ENCODE data around the gene ANKS4B. TPM values are rescaled to one million over a fixed set of nuclear protein-coding genes. Genes with fewer than 3 reads are reported as not detected.

ANKS4B gene
- total and polyA plus RNA-seq, 4 donors, result 0.11 TPM; not detected in 3

DNA sequence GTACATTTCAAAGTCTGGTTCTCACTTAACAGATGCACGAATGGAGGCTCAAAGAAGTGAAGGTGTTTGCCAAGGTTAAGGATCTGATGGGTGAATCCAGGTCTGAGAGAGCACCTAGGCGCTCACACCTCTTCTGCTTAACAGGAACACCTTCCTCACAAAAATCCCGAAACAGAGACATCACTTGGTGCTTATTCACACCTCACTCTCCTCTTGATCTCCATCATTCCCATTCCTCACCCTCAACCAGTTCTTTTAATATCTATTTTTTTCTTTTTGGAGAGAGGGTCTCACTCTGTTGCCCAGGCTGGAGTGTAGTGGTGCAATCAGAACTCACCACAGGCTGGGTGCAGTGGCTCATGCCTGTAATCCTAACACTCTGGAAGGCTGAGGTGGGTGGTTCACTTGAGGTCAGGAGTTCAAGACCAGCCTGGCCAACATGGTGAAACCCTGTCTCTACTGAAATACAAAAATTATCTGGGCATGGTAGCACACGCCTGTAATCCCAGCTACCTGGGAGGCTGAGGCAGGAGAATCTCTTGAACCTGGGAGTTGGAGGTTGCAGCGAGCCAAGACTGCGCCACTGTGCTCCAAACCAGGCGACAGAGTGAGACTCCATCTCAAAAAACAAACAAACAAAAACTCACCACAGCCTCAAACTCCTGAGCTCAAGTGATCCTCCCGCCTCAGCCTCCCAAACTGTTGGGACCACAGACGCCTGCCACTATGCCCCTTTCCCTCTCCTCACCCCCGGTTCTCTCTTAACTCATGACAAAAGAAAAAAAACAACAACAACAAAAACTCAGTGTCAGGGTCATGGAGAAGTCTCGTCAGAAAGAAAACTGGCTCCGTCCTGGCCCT lies 29.5 kb downstream of the ANKS4B start:
- WGBS, 2 donors, result 86 to 90% methylated on average over 12 of the region's 12 CpGs
- H3K27ac ChIP-seq (ENCODE audit: low read depth in 1 of 2, low read length in 1 of 2), result no peak overlapping the region
- no peaks in the 10 kb centered on the region for H3K36me3 ChIP-seq (ENCODE audit: control insufficient read depth in 4 of 4, insufficient read depth in 4 of 4, low read length in 4 of 4)
- no peak overlapping the region for H3K9ac ChIP-seq (ENCODE audit: insufficient read depth in 1 of 2, low read length in 2 of 2)
- H3K27me3 ChIP-seq (ENCODE audit: control insufficient read depth in 3 of 3, insufficient read depth in 3 of 3, low read length in 2 of 3), result no peaks in the 10 kb centered on the region
- TF ChIP-seq, protein P1, sequence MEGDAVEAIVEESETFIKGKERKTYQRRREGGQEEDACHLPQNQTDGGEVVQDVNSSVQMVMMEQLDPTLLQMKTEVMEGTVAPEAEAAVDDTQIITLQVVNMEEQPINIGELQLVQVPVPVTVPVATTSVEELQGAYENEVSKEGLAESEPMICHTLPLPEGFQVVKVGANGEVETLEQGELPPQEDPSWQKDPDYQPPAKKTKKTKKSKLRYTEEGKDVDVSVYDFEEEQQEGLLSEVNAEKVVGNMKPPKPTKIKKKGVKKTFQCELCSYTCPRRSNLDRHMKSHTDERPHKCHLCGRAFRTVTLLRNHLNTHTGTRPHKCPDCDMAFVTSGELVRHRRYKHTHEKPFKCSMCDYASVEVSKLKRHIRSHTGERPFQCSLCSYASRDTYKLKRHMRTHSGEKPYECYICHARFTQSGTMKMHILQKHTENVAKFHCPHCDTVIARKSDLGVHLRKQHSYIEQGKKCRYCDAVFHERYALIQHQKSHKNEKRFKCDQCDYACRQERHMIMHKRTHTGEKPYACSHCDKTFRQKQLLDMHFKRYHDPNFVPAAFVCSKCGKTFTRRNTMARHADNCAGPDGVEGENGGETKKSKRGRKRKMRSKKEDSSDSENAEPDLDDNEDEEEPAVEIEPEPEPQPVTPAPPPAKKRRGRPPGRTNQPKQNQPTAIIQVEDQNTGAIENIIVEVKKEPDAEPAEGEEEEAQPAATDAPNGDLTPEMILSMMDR (IDR thresholded peaks at IDR 0.05; ENCODE audit: control extremely low read depth, extremely low read depth), result no peak
- H3K9me3 ChIP-seq (ENCODE audit: control insufficient read depth in 4 of 4, insufficient read depth in 3 of 4, low read length in 3 of 4), result no peaks in the 10 kb centered on the region
- H3K4me3 ChIP-seq, result no peak overlapping the region
- H3K4me1 ChIP-seq (ENCODE audit: control insufficient read depth in 5 of 5, insufficient read depth in 5 of 5, low read length in 5 of 5), result peaks cover 0 to 21% (median 0%) of the 10 kb centered on the region in 5 donors
- DNase-seq, result no peak
- no peak for ATAC-seq (ENCODE audit: insufficient read depth, low FRiP score)

DNA sequence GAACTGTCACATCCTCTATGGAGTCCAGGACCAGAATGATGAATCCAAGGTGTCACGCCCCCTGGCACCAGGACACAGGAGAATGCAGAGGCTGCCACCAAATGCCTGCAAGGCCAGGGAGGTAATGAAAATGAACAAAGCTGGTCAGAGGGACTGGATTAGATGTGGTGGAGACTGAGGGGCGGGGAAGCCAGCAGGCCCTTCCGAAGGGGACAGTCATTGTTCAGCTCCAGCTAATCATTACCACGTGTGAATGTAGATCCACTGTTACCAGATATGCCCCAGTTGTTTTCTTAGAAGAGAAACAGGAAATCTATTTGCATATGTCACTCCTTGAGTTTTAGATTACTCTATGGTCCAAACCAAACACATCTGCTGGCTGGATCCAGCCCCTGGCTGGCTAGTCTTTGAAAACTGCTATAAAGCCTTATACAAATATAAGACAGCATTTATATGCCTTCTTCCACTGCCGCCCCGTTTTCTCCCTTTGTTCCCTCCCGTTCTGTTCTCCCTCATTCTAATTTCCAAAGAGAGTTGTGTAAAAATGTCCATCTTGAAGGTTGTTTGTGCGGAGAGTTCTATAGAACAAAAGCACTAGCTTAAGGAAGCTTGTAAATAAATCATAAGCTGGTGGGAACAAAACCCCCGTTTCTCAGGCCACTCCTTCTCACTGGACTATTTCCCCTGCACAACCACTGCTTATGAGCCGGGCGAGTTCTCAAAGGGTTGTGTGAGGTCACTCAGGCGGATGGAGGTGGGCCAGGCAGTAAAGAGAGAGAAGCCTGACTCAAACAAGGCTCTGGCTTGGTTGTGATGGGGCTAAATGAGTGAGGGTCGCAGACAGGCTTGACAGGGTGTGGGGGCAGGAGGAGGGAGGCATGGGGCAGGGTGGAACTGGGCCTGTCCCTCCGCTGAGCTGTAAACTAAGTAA lies 30.4 kb downstream of the ANKS4B start:
- no peaks in the 10 kb centered on the region for H3K36me3 ChIP-seq (ENCODE audit: control insufficient read depth in 4 of 4, insufficient read depth in 4 of 4, low read length in 4 of 4)
- WGBS, 2 donors, result 64 to 70% methylated on average over 14 of the region's 14 CpGs
- no peaks in the 10 kb centered on the region for H3K27me3 ChIP-seq (ENCODE audit: control insufficient read depth in 3 of 3, insufficient read depth in 3 of 3, low read length in 2 of 3)
- H3K27ac ChIP-seq (ENCODE audit: low read depth in 1 of 2, low read length in 1 of 2), result peak overlapping the region in 1 of 2 donors; percentile 67
- H3K4me1 ChIP-seq (ENCODE audit: control insufficient read depth in 5 of 5, insufficient read depth in 5 of 5, low read length in 5 of 5), result peaks cover 0 to 21% (median 0%) of the 10 kb centered on the region in 5 donors
- H3K9ac ChIP-seq (ENCODE audit: insufficient read depth in 1 of 2, low read length in 2 of 2), result no peak overlapping the region
- DNase-seq (peak; percentile 54 to 93 (median 84)), ATAC-seq (ENCODE audit: insufficient read depth, low FRiP score) (no peak)
- H3K4me3 ChIP-seq, result no peak overlapping the region
- no peaks in the 10 kb centered on the region for H3K9me3 ChIP-seq (ENCODE audit: control insufficient read depth in 4 of 4, insufficient read depth in 3 of 4, low read length in 3 of 4)
- TF ChIP-seq, protein P1 (IDR thresholded peaks at IDR 0.05; ENCODE audit: control extremely low read depth, extremely low read depth), result no peak

DNA sequence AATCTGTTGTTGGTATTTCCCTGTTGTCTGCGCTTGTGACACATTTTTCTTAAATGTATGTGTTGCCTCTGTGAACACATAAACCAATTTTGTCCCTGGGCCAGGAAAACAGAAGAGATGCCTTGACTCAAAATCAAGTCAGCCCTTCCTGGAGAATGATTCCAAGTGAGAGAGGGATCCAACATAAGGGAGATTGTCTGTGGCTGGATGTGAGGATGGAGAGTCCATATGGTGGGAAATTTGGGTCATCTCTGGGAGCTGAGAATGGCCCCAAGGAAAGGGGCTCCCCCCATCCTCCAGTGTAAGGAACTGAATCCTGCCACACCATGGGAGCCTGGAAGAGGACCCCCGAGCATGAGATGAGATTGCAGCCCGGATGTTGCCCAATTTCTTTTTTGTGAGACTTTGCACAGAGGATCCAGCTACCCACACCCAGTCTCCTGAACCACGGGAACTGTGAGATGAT lies 31.1 kb downstream of the ANKS4B start:
- 82 to 85% methylated on average over 4 of the region's 4 CpGs for WGBS, 2 donors
- no peaks in the 10 kb centered on the region for H3K27me3 ChIP-seq (ENCODE audit: control insufficient read depth in 3 of 3, insufficient read depth in 3 of 3, low read length in 2 of 3)
- H3K4me3 ChIP-seq, result no peak overlapping the region
- ATAC-seq (ENCODE audit: insufficient read depth, low FRiP score), result no peak
- H3K9me3 ChIP-seq (ENCODE audit: control insufficient read depth in 4 of 4, insufficient read depth in 3 of 4, low read length in 3 of 4), result no peaks in the 10 kb centered on the region
- H3K9ac ChIP-seq (ENCODE audit: insufficient read depth in 1 of 2, low read length in 2 of 2), result no peak overlapping the region
- TF ChIP-seq, protein P1 (IDR thresholded peaks at IDR 0.05; ENCODE audit: control extremely low read depth, extremely low read depth), result no peak
- H3K4me1 ChIP-seq (ENCODE audit: control insufficient read depth in 5 of 5, insufficient read depth in 5 of 5, low read length in 5 of 5), result peaks cover 0 to 21% (median 0%) of the 10 kb centered on the region in 5 donors
- H3K27ac ChIP-seq (ENCODE audit: low read depth in 1 of 2, low read length in 1 of 2), result peak overlapping the region in 1 of 2 donors; percentile 67
- H3K36me3 ChIP-seq (ENCODE audit: control insufficient read depth in 4 of 4, insufficient read depth in 4 of 4, low read length in 4 of 4), result no peaks in the 10 kb centered on the region
- DNase-seq, result peak in 2 of 3 donors; percentile 63 to 84
